ENCODE data around the gene SIGLEC7.

Gene SIGLEC7

GRCh38 chr19:51116736-51117286 lies 25.3 kb upstream of the SIGLEC7 start:
- no peak for DNase-seq (ENCODE audit: low read depth in 2 of 2)

GRCh38 chr19:51119101-51119500 lies 23.0 kb upstream of the SIGLEC7 start:
- DNase-seq (ENCODE audit: low read depth in 2 of 2) = no peak

GRCh38 chr19:51119611-51120010 lies 22.5 kb upstream of the SIGLEC7 start:
- no peak for DNase-seq (ENCODE audit: low read depth in 2 of 2)

- DNase-seq (ENCODE audit: low read depth in 2 of 2) = no peak
Measured at GRCh38 chr19:51120160-51120559, 21.9 kb upstream of the SIGLEC7 start.

GRCh38 chr19:51121257-51121656 lies 20.8 kb upstream of the SIGLEC7 start:
- no peak for DNase-seq (ENCODE audit: low read depth in 2 of 2)

GRCh38 chr19:51122112-51122981 lies 19.8 kb upstream of the SIGLEC7 start:
- no peak for DNase-seq (ENCODE audit: low read depth in 2 of 2)

- no peak for DNase-seq (ENCODE audit: low read depth in 2 of 2)
Measured at GRCh38 chr19:51123381-51123800, 18.7 kb upstream of the SIGLEC7 start.

GRCh38 chr19:51123802-51124201 lies 18.3 kb upstream of the SIGLEC7 start:
- no peak for DNase-seq (ENCODE audit: low read depth in 2 of 2)

GRCh38 chr19:51124216-51124615 lies 17.9 kb upstream of the SIGLEC7 start:
- DNase-seq (ENCODE audit: low read depth in 2 of 2) = no peak

- DNase-seq (ENCODE audit: low read depth in 2 of 2) = no peak
Measured at GRCh38 chr19:51124729-51125128, 17.4 kb upstream of the SIGLEC7 start, which contains the start of gene SIGLEC9. Gene SIGLEC9 (plus strand): TSS chr19:51124906. CDS start chr19:51124975, 69 bp downstream.

GRCh38 chr19:51125421-51126075 lies 16.6 kb upstream of the SIGLEC7 start:
- DNase-seq (ENCODE audit: low read depth in 2 of 2) = no peak

GRCh38 chr19:51127032-51127431 lies 15.1 kb upstream of the SIGLEC7 start:
- no peak for DNase-seq (ENCODE audit: low read depth in 2 of 2)

- DNase-seq (ENCODE audit: low read depth in 2 of 2) = peak; percentile 18
Measured at GRCh38 chr19:51127755-51128154, 14.3 kb upstream of the SIGLEC7 start.

- no peak for DNase-seq (ENCODE audit: low read depth in 2 of 2)
Measured at GRCh38 chr19:51128227-51128626, 13.9 kb upstream of the SIGLEC7 start.

- DNase-seq (ENCODE audit: low read depth in 2 of 2) = no peak
Measured at GRCh38 chr19:51129716-51130115, 12.4 kb upstream of the SIGLEC7 start.

- DNase-seq (ENCODE audit: low read depth in 2 of 2) = no peak
Measured at GRCh38 chr19:51131780-51132680, 10.1 kb upstream of the SIGLEC7 start.

- DNase-seq (ENCODE audit: low read depth in 2 of 2) = no peak
Measured at GRCh38 chr19:51135004-51135403, 7.1 kb upstream of the SIGLEC7 start.

GRCh38 chr19:51135986-51136762 lies 5.9 kb upstream of the SIGLEC7 start:
- DNase-seq (ENCODE audit: low read depth in 2 of 2) = no peak

GRCh38 chr19:51136851-51137551 lies 5.1 kb upstream of the SIGLEC7 start:
- DNase-seq (ENCODE audit: low read depth in 2 of 2) = no peak

- no peak for DNase-seq (ENCODE audit: low read depth in 2 of 2)
Measured at GRCh38 chr19:51137792-51138425, 4.2 kb upstream of the SIGLEC7 start.
